Keratinocyte (primary cell): ENCODE results near the gene EVI5. TPM values are rescaled to one million over a fixed set of nuclear protein-coding genes. Genes with fewer than 3 reads are reported as not detected.
"Not testable (repeated sequence)": the region's sequence is repeated elsewhere in the genome, so short reads cannot be mapped to it uniquely, and the experiment has no call there.

Source experiments
- DNase-seq: peaks from one replicate; pipeline ENCODE4 v3.0.0-alpha.2; 2011; ENCODE audit warnings: low read depth, missing footprints, low spot score
- FAIRE-seq: peaks from 2 replicates; lab custom pipeline; 2011; peaks lifted over from hg19 to GRCh38; lab: Jason Lieb, UNC
- H2AFZ ChIP-seq: 2 replicates; pipeline ENCODE4 v1.6.0; 2012; ENCODE audit warnings: low read length, control low read depth, inconsistent platforms; ENCODE audit not compliant: control insufficient read depth
- H3K27ac ChIP-seq: 2 replicates; pipeline ENCODE4 v1.5.1; 2011; ENCODE audit warnings: low read length; ENCODE audit not compliant: control insufficient read depth, insufficient read depth
- H3K27me3 ChIP-seq: 3 replicates; pipeline ENCODE4 v1.6.0; 2011; ENCODE audit warnings: low read length; ENCODE audit not compliant: control insufficient read depth, insufficient read depth; ENCODE audit errors: extremely low read depth
- H3K36me3 ChIP-seq, 2 experiments: 2 replicates in 1 of 2; 3 replicates in 1 of 2; pipeline ENCODE4 v1.5.1; 2011; ENCODE audit warnings: low read length in 2 of 2, mild to moderate bottlenecking in 1 of 2; ENCODE audit not compliant: control insufficient read depth in 2 of 2, insufficient read depth in 2 of 2; ENCODE audit errors: extremely low read depth in 1 of 2
- H3K4me1 ChIP-seq: 3 replicates; pipeline ENCODE4 v1.5.1; 2011; ENCODE audit warnings: low read length; ENCODE audit not compliant: control insufficient read depth, insufficient read depth; ENCODE audit errors: extremely low read depth
- H3K4me2 ChIP-seq: 3 replicates; pipeline ENCODE4 v1.6.0; 2011; ENCODE audit warnings: low read depth, low read length; ENCODE audit not compliant: control insufficient read depth, insufficient read depth; ENCODE audit errors: extremely low read depth
- H3K4me3 ChIP-seq, 3 experiments: fragments of 200-600 bp in 1 of 3; sonication (generic) in 1 of 3; 2 replicates in 2 of 3; 3 replicates in 1 of 3; pipeline ENCODE4 v1.5.1; 2011 to 2016; ENCODE audit warnings: low read length in 3 of 3, mild to moderate bottlenecking in 3 of 3, control low read depth in 2 of 3, inconsistent platforms in 1 of 3, low read depth in 1 of 3, mixed read lengths in 1 of 3, mixed run types in 1 of 3, moderate library complexity in 1 of 3; ENCODE audit not compliant: control insufficient read depth in 2 of 3, insufficient read depth in 2 of 3; ENCODE audit errors: extremely low read depth in 1 of 3
- H3K79me2 ChIP-seq: 2 replicates; pipeline ENCODE4 v1.6.0; 2012; ENCODE audit warnings: low read length; ENCODE audit not compliant: control insufficient read depth, insufficient read depth
- H3K9ac ChIP-seq: 3 replicates; pipeline ENCODE4 v1.6.0; 2011; ENCODE audit warnings: low read length; ENCODE audit not compliant: control insufficient read depth, insufficient read depth; ENCODE audit errors: extremely low read depth
- H3K9me1 ChIP-seq: 3 replicates; pipeline ENCODE4 v1.6.0; 2011; ENCODE audit warnings: low read length; ENCODE audit not compliant: control insufficient read depth, insufficient read depth; ENCODE audit errors: extremely low read depth
- H3K9me3 ChIP-seq: 2 replicates; pipeline ENCODE4 v1.5.1; 2012; ENCODE audit warnings: low read depth, low read length; ENCODE audit not compliant: control insufficient read depth
- H4K20me1 ChIP-seq: 3 replicates; pipeline ENCODE4 v1.6.0; 2011; ENCODE audit warnings: low read length; ENCODE audit not compliant: control insufficient read depth, insufficient read depth; ENCODE audit errors: extremely low read depth
- CTCF ChIP-seq, 3 experiments: IDR thresholded peaks in 1 of 3; conservative IDR thresholded peaks in 1 of 3; optimal IDR thresholded peaks in 1 of 3; 2 replicates in 2 of 3; 3 replicates in 1 of 3; pipeline versions ENCODE3 to v1.5.1; 2011; ENCODE audit warnings: low read length in 3 of 3, mild to moderate bottlenecking in 3 of 3, moderate library complexity in 2 of 3, control low read depth in 1 of 3, inconsistent platforms in 1 of 3; ENCODE audit not compliant: insufficient read depth in 2 of 3; ENCODE audit errors: extremely low read depth in 1 of 3
- EZH2 ChIP-seq: IDR thresholded peaks from one replicate; pipeline ENCODE4 v1.6.1; 2012; ENCODE audit warnings: inconsistent platforms, mild to moderate bottlenecking, low read length, moderate library complexity
- dilution Hi-C: fragments of 300-500 bp; cut with MboI; formaldehyde crosslinking; loops from one replicate; pipeline ENCODE4 v1.7.0; 2020; ENCODE audit warnings: low sequenced_read_pairs; ENCODE audit not compliant: extremely low pct_ligation_motif_present
- polyA plus RNA-seq, 5 experiments: library from polyadenylated mRNA; depleted of rRNA in 3 of 5; stranded (reverse) in 3 of 5; stranded (forward) in 1 of 5; unstranded in 1 of 5; fragments of >200 nt; gene quantifications; 1 replicate in 1 of 5; 2 replicates in 3 of 5; 3 replicates in 1 of 5; pipeline versions ENCODE4 v1.2.1 to v1.2.3, GENCODE V29; 2011 to 2012; ENCODE audit warnings: missing spikeins in 2 of 5, low read depth in 1 of 5, low replicate concordance in 1 of 5

The EVI5 gene
- polyA plus RNA-seq, 1 donor (not counting 4 experiments of a cell fraction or from before 2014, with no cell fraction given), result 23.2 TPM

GRCh38 chr1:92778376-92778775, 6.5 kb downstream of the EVI5 start:
- Histone ChIP-seq H3K36me3 (peaks cover 2 to 3% of the 10 kb centered on the region in 2 experiments), H4K20me1 (peaks cover 2% of the 10 kb centered on the region), H3K27ac (no peak overlapping the region), H2AFZ (no peak overlapping the region), H3K9me3 (no peaks in the 10 kb centered on the region), H3K4me1 (peaks cover 11% of the 10 kb centered on the region), H3K4me3 (no peak overlapping the region), H3K9ac (no peak overlapping the region), H3K27me3 (no peaks in the 10 kb centered on the region), H3K9me1 (peaks cover 2% of the 10 kb centered on the region), H3K4me2 (no peak overlapping the region), H3K79me2 (peaks cover 89% of the 10 kb centered on the region)
- FAIRE-seq (no peak), DNase-seq (no peak)
- dilution Hi-C loops, result no loop called here
- no peak for TF ChIP-seq CTCF (optimal IDR thresholded peaks at IDR 0.05 in 1 of 3, IDR thresholded peaks at IDR 0.05 in 1 of 3, conservative IDR thresholded peaks at IDR 0.05 in 1 of 3; ENCODE audit: extremely low read depth in 1 of 3, insufficient read depth in 2 of 3, low read length in 3 of 3)
- TF ChIP-seq EZH2, result no peak

- DNase-seq, result no peak
- no peak overlapping the region for H3K4me3 ChIP-seq
- no peak overlapping the region for H2AFZ ChIP-seq
- H3K27me3 ChIP-seq, result no peaks in the 10 kb centered on the region
- H3K27ac ChIP-seq, result no peak overlapping the region
- peaks cover 2% of the 10 kb centered on the region for H3K4me1 ChIP-seq
- H3K4me2 ChIP-seq, result no peak overlapping the region
- H3K36me3 ChIP-seq, result peaks cover 0 to 3% of the 10 kb centered on the region in 2 experiments
- TF ChIP-seq EZH2, result no peak
- no peak for TF ChIP-seq CTCF (optimal IDR thresholded peaks at IDR 0.05 in 1 of 3, IDR thresholded peaks at IDR 0.05 in 1 of 3, conservative IDR thresholded peaks at IDR 0.05 in 1 of 3; ENCODE audit: extremely low read depth in 1 of 3, insufficient read depth in 2 of 3, low read length in 3 of 3)
- peaks cover 2% of the 10 kb centered on the region for H3K9me1 ChIP-seq
- H3K79me2 ChIP-seq, result peaks cover 87% of the 10 kb centered on the region
- dilution Hi-C loops, result no loop called here
- H3K9me3 ChIP-seq, result no peaks in the 10 kb centered on the region
- peaks cover 5% of the 10 kb centered on the region for H4K20me1 ChIP-seq
- H3K9ac ChIP-seq, result no peak overlapping the region
- FAIRE-seq, result no peak
Observed at GRCh38 chr1:92774407-92774806, 10.5 kb downstream of the EVI5 start.

- H3K4me2 ChIP-seq, dilution Hi-C loops, H3K27me3 ChIP-seq, FAIRE-seq, H3K4me1 ChIP-seq, H3K27ac ChIP-seq, H3K9me1 ChIP-seq, DNase-seq, H2AFZ ChIP-seq, H3K36me3 ChIP-seq, H4K20me1 ChIP-seq, H3K9ac ChIP-seq, H3K4me3 ChIP-seq, H3K9me3 ChIP-seq: not testable (repeated sequence)
- peaks cover 85% of the 10 kb centered on the region for H3K79me2 ChIP-seq
Observed at GRCh38 chr1:92773749-92774148, 11.2 kb downstream of the EVI5 start.
